HPDE6-E6E7 (cell line): Measurements from ENCODE around the gene GYPA.
"Not testable (repeated sequence)": the region's sequence is repeated elsewhere in the genome, so short reads cannot be mapped to it uniquely, and the experiment has no call there.

Source experiments
- DNase-seq: peaks from one replicate; pipeline ENCODE4 v3.0.0; 2011; ENCODE audit warnings: missing footprints; ENCODE audit errors: extremely low spot score

The GYPA gene

DNA sequence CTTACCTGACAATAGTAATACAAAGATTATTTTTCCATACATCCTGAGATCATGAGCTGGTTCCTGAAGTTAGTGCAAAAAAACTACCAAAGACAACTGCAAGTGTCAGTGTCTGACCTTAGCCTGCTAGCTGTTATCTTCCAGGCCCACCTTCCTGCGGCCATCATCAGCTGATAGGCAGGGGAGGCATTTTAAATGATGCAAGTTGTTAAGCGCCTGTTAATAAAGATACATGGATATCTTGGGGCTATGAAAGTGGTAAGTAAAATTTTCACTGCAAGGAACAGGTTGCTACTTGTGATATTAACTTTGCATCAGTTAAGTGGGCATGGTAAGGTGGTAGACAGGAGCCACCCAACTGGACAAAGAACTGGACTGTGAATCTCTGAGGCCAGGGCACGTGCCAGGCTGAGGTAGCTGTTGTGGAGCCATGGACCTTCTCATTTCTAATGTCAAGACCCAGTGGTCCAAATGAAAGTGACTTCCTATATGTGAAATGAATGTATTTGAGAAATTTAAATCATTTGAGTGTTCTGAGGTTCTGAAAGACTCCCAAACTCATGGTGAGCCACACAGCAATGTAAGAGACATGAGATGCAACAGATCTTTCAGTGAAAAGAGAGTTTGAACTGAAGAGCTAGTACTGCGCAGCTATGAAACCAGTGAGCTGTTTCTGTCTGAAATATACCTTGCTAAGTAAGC, at the start of gene GYPA:
GYPA (minus strand) TSS at position 125 of the 702 bp plus-strand sequence; CDS start at position 42, 83 bp downstream.
- DNase-seq, result not testable (repeated sequence)

DNA sequence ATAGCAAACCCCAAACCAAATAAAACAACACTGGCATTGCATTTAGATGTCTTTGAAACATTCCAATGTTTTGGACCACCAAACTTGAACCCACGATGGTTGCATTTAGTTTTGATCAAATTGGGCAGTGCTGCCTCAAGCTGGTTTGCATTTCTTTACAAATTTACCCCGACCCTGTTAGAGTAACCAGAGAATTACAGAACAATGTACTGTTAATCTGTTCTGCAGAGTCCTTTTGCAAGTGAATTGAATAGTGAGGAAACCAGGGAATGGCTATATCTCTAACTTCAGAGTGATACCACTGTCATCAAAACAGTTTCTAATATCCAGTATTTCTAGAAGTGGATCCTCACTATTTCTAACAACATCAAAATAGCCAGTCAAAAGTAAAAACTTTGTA, 49.5 kb upstream of the GYPA start:
- DNase-seq, result no peak

DNA sequence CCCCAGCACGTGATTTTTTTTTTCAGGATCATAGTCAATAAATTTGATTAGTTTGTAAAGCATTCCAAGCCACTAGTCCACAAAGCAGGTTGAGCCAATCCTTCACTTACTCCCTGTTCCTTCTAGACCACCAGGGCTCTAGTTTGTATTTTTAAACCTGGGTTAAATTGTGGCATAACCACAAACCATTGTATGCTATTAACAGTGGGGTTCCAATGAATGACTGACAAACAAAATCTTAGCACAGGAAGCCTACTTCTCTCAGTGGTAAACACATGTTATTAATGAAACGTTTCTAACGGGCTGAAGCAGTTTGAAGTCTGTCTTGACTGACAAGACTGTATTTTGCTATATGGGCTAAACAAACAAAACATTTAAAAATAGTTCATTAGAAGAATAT, 48.6 kb upstream of the GYPA start:
- DNase-seq, result no peak

DNA sequence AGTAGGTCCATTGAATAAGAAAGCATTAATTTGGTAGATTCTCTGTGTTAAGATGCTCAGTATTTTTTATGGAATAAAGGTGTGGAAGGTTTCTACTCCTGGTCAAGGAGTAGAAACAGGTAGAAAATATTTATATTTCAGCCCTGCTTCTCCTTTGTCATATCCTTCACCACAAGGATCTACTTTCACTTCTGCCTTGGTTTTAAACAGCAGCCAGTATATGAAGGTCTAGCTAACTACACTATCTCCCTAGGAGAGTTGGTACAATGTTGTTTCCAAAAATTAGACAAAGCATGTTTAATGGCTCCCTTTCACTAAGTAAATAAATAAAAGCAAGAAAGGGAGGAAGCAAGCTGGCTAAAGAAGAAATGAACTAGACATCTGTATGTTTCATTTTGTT, 44.6 kb upstream of the GYPA start:
- no peak for DNase-seq

DNA sequence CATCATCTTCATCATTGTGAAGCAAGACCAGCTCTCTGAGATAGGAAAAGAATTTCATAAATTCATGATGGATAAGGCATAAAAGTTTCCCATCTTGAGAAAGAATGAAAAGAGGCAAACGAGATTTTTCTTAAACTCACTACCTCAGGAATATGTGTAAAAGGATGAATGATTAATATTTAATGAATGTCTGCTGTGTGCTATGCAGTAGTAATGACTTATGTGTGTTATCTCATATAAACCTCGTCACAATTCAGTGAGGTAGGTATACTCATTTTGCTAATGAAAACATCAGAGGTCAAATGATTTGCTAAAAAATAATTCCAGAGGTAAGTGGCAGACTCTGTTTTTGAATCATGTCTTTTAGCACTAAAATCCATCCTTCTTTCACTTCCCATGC, 42.6 kb upstream of the GYPA start:
- DNase-seq, result no peak

DNA sequence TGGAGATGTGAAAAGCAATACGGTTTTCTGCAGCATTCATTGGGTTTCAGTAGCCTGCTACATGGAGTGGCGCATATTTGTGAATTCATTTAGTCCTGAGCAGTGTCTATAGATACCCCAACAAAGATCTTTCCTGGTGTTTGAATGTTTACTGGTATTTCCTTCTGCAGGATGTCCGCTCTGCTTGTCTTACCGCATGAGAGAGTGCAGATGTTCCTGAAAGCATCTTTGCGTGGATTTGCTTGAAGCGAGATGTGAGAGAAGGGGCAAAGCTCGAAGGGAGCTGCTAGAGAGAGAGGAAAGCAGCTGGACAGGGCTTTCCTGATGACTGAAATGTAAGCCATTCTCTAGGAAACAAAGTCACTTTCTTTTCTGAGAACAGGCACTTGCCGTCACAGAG, 40.9 kb upstream of the GYPA start:
- no peak for DNase-seq

DNA sequence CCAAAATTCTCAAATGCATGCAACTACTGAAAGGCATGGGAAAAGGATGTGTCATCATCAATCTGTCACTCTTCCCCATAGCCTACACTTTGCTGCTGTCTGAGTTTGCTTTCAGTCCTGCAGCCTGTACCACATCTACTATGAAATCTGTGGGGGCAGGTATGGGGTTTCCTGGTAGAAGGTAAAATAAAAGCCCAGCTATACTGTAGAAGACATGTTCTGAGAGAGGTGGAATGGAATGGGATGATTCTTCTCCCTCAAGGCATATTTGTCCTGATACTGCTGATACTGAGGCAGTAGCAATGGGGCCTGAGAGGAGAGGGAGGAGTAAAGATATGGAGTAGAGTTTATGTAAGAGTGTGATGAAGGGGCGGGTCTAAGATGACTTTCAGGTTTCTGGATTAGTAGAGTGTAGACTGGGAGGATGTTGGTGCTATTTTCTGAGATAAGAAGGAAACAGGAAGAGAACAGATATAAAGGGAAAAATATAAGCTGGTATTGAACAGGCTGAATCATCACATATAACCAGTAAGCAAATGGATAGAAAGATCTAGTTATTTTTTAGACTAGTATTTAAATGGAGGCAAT, 38.7 kb upstream of the GYPA start:
- no peak for DNase-seq

DNA sequence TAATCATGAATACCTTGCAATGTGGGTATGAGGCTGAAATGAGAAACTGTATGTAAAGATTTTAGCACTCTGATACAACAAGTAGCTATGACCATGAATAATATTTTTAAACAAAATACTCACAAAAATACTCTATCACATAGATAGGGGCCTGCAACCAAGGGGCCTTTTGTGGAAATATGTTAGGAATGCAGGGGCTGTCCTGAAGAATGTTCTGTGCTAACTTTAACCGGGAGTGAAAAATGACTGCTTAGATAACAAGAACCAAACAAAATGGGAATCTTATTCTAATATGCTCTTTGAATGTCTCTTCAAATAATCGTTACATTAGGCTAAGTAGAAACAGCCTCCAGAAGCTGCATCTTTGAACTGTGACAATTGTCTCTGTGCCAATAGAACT, 37.9 kb upstream of the GYPA start:
- DNase-seq, result no peak

DNA sequence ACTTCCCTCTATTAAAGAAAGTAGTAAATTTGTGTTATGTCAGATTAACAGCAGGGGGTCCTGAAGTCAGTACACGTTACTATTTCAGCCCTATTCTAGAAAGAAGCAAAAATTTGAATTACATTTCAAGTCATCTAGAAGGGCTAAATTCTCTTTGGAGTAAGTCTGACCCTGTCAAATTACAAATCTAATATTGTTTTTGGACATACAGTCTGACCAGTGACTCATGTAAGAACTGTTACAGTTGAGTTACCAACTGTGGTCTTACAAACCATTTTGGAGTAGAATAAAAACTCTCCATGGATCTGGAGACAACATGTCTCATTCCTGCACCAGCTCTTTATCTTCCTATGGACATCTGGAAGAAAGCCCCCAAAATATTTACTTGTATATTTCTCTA, 36.0 kb upstream of the GYPA start:
- no peak for DNase-seq

DNA sequence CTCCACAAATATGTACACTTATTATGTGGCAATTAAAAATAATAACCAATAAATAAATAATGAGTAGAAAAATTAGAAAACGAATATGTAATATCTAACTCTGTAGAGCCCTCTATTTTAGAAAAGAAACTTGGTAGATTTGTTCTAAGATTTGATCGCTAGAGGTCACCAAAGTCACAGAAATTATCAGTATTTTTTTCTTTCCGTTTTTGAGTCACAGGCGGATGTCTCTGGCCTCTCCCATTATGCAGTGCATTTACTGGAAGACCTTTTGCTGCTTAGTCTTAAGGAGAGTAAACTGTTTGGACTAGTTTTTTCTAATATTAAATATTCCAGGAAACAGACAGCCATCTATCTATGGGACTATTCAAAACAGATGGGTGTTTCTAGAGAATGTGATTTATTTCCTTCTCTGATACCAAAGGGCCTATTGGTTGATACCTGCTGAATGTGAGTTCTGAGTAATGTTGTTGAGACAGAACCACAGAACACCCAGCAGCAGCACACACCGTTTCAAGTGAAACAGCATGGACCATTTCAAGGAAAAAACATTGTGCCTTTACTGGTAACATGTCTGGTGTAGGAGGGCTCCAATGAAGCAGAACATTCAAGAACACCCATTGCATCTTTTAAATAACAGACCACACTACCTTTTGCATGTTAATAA, 34.0 kb upstream of the GYPA start:
- peak; percentile 37 for DNase-seq

DNA sequence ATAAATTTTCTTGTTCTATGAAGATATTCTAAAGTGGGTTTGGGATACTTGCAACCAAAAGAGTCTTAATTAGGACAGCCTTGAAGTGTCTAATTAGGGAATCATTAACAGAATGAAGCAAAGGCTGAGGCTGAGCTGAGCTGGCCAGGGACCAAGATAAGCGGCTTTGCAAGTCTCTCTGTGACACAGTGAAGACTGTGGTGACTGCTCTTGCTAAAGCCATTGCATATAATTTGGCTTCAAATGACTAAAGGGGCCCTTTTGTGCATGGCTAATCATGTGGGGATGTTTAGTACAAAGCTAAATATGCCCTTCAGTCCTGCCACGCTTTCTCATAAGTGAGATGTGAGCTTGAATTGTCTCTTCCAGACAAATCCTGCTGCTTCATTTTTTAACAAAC, 31.2 kb upstream of the GYPA start:
- DNase-seq, result no peak

DNA sequence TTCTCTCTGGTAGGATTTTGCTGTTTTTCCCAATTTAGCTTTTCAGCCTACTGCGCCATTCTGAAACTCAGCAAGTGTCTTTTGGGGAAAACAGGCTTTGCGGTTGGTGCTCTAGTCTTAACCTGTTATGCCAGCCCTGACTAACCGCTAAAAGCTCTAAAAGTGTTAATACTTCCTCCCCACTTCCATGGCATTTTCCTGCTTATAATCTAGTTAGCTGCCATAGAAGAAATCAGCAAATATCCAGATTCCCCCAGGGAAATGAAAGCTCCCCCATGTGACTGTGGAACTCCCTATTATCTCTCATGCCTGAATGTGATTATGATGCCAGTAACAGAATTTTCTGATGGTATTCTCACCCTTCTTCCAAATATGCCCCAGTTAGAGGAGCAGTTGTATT, 28.7 kb upstream of the GYPA start:
- no peak for DNase-seq

DNA sequence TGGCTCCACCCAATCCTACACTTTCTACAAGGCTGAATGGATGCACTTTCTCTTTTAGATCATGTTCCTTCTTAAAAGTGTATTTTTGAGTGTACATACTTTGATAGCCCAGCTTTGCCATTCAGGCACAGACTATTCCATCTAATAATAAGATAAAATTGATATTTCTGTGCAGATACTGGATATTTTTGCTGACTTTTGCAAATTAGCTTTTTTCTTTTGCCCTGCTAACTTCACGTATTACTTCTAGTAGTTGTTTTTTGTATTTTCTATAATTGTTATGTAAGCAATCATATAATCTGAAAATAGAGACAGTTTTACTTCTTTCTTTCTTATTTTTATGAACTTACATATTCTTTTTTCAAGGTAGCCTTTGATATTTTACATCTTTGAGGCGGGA, 13.5 kb upstream of the GYPA start:
- DNase-seq, result no peak

DNA sequence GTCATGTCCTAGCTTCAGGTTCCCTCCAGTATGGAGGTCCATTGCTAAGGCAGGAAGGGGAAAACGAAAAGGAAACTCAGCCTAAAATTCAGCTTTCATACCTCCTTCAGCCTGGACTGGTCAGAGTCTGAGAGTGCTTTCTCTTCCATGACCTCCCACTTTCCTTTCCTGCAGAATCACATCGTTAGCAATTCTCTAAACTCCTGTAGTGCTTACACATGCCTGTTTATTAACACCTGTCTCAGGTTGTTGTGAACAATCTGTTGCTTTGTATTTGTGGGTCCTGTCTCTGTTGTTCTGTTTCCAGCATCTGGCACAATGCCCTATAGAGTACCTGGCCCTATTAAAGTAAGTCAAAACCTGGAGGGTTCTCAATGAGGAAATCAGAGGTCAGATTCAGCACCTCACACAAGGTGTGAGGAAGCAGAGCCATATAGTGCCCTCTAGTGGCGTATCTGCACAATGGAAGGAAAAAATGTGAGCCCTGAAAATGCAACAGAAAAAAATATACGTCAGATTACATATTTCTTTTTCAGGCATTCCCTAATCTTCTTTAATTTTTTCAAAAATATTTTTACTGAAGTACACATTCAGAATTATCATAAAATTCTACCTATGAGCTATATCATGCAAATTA, 2.3 kb upstream of the GYPA start:
- not testable (repeated sequence) for DNase-seq

DNA sequence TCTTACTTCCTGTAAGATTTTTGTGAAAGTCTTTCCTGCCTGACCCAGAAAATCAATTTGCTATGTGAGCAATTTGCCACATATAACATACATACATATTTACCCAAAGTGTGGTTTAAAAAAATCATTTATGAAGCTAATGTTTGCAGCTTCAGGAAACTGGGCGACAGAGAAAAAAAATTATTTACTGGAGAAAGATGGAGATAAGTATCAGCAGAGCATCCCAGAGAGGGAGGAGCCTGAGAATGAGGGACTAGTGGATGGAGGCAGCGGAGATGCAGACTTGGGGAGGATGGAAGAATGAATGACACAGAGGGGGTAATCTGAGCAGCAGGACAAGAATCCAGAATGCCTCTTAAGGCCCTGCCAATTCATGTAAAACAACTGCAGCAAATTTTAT, 975 bp upstream of the GYPA start:
- no peak for DNase-seq

DNA sequence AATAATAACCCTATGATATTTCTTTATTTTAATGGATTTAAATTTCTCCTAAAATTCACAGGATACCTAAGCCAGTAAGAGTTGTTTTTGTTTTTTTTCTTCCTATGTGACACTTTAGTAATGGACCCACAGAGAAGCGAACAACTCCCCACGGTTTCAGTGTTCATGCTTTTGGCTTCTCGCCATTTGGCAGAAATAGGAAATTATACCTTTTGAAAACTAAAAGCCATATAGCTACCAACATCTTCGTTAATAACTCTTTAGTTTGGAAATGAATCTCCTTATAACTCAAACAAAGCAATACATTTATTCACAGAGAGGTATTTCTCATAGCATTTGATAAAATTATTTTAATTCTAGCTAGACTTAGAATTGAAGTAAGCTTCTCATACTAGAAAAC, 527 bp downstream of the GYPA start:
- DNase-seq, result not testable (repeated sequence)

DNA sequence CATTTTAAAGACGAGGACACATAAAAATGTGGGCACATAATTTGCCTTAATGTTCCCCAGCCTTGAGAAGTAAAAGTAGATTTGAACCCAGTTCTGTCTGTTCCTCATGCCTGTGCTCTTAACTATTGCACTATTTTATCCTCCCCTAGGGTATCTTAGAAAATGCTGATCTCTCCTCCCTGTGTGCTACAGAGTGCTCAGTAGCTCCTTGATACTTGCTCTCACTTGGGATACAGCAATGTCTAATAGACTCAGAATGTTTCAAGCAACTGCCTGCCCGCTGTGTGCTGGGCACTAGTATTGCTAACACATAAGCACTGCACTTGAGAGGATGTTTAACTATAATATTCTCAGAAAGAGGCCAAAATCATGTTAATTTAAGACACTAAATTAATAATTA, 971 bp downstream of the GYPA start:
- not testable (repeated sequence) for DNase-seq

DNA sequence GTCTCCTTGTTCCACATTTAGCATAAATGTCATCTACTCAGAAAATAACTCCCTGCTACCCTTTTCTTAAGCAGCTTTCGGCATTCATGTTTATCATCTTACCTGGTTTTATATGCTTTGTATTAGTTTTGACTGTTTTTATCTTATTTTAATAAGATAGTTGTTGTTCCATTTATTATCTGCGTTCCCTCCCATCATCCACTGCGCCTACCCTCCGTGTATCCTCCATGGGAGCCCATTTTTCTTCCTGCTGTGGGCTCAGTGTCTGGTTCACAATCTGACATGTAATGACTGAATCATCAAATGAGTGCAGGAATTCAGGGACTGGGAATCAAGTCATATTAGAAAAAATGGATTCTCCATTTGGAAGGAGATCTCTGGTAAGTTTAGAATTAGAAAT, 2.3 kb downstream of the GYPA start:
- DNase-seq, result not testable (repeated sequence)

DNA sequence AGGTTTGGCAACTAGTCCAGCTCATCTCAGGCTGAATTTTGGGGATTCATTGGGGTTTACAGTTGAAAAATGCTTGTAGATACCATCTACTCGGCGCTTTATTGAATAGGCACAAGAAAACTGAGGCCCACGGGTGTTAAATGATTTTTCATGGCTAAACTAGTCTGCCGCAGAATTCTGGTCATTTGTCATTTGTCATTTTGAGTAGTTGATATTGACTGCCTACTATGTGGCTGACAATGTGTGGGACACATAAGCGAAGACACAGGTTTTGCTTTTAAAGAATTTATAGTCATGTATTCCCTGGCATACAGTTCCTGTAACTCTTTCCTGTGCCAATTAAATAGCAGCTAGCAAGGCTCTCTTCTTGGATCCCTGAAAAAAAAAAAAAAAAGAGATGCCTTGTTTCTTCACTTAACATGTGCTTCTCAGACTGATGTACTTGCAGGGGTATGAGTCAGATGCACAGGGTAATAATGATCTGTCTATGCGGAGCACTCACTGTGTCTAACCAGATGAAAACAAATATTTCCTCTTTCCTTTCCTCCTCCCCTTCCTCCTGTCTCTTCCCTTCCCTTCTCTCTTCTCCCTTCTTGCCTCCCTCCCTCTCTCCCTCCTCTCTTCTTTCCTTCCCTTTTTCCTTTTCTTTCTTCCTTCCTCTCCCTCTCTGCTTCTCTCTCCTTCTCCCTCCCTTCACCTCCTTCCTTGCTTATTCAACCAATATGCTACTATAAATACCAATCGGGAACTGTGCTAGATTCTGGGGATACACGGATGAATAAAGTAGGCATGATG, 3.2 kb downstream of the GYPA start:
- DNase-seq, result not testable (repeated sequence)

DNA sequence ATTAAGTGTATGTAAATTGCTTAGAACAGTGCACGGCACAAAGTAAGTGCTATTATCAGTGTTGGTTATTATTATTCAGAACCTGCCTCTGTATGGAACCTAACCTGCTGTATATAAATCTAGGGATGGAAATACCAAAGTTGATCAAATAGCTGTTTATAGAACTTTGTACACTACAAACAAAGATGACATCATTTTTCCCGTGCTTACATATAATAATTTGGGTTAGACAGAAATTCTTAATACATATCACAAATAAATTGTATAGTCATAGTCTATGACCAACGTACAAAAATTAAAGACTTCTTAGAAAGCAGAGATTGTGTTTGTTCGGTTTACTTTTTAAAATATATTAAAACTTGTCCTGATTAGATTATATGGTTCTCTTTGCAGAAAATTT, 4.3 kb downstream of the GYPA start:
- not testable (repeated sequence) for DNase-seq

DNA sequence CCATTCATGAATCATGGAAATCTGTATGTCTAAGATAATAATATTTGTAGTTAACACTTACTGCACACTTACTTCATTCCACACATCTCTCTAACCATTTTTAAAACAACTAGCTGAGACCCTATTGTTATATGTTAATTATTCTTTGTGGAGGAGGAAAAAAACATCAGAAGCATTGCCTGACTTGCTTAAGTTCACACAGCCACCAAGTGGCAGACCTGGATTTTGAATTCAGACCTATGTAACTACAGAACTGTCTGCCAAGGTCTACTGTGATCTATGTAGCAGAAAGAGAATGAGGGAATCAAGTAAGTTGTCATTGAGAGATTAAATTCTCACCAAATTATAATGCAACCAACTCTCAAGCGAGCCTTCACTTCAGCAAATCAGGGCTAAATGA, 10.4 kb downstream of the GYPA start:
- not testable (repeated sequence) for DNase-seq

DNA sequence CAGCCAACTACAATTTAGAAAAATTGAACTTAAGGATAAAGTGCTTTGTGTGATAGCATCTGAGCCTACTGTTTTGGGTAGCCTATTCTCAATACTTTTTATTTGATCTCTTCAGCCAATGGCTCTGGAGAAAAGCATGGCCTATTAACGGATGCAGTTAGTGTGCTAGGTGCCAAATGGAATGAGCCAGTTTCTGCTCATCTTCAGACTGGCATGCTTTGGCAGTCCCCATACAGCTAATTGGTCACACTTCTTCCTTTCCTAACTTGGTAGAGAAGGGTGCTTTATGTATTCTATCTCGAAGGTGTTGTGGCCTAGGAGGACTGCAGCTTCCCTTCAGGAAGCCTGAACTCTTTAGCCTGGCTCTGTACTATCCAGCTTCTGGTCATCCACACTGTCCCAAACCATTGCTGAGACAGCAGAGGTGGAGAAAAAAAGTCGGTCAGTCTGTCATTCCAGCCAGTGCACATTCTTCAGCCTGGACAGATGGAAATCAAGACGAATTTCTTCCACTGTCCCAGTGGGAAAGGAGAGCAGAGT, 11.1 kb downstream of the GYPA start:
- not testable (repeated sequence) for DNase-seq
